ENCODE data around the gene IFNLR1.

IFNLR1 gene

DNA sequence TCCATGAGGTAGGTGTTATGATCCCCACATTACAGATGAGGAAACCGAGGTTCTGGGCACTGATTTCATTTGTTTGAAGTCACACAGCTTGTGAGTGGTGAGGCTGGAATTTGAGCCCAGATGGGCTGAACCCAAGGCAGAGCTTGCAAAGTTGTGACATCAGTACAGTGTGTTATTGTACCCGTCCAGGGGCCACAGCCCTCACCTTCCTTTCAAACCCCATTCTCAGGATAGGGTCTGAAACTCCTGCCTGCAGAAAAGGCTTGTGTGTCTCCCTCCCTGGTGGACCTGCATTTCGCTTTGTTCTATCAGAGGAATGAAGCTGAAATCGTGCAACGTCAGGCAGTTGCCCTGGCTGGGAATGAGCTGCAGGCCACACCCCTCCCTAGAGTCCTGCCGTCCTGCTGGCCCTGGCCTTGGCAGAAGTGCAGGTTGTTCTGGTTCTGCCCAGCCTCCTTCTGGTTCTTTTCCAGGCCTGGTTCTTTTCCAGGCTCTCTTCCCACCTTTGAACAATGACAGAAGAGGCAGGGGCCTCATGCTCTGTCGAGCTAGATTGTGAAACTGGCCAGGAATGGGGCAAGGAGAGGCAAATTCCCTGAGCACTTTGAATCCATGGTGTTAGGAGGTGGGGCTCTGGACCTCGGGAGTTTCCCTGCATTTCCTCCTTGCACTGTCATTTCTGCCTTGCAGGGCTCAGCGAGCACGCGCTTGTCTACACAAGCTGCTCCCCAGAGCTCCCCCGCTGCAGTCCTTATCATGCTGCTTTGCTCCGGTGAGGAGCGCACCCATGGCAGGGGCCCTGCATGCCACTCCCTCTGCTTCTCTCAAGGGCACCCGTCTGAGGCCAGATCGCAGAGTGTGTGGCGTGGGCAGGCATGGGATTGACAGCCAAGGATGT lies 67.0 kb downstream of the IFNLR1 start:
- no peak overlapping the region for H2AFZ ChIP-seq (ENCODE audit: low read depth, low read length, severe bottlenecking)
- no peaks in the 10 kb centered on the region for H3K79me2 ChIP-seq (ENCODE audit: insufficient read depth, low read length)
- no peaks in the 10 kb centered on the region for H3K27me3 ChIP-seq (ENCODE audit: low read length)
- H3K9me3 ChIP-seq (ENCODE audit: insufficient read depth, low read length) = no peaks in the 10 kb centered on the region
- TF ChIP-seq, protein P1, sequence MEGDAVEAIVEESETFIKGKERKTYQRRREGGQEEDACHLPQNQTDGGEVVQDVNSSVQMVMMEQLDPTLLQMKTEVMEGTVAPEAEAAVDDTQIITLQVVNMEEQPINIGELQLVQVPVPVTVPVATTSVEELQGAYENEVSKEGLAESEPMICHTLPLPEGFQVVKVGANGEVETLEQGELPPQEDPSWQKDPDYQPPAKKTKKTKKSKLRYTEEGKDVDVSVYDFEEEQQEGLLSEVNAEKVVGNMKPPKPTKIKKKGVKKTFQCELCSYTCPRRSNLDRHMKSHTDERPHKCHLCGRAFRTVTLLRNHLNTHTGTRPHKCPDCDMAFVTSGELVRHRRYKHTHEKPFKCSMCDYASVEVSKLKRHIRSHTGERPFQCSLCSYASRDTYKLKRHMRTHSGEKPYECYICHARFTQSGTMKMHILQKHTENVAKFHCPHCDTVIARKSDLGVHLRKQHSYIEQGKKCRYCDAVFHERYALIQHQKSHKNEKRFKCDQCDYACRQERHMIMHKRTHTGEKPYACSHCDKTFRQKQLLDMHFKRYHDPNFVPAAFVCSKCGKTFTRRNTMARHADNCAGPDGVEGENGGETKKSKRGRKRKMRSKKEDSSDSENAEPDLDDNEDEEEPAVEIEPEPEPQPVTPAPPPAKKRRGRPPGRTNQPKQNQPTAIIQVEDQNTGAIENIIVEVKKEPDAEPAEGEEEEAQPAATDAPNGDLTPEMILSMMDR (IDR thresholded peaks at IDR 0.05; ENCODE audit: insufficient read depth, low read length, poor library complexity, severe bottlenecking) = no peak
- TF ChIP-seq EZH2phosphoT487 (conservative IDR thresholded peaks at IDR 0.05; ENCODE audit: low read length) = no peak
- no peak overlapping the region for H3K4me2 ChIP-seq (ENCODE audit: low read depth, low read length, poor library complexity, severe bottlenecking)
- H4K20me1 ChIP-seq (ENCODE audit: low read depth, low read length) = no peaks in the 10 kb centered on the region
- H3K9ac ChIP-seq (ENCODE audit: low read length) = no peak overlapping the region
- H3K27ac ChIP-seq (ENCODE audit: low read depth, low read length) = no peak overlapping the region
- no peaks in the 10 kb centered on the region for H3K9me2 ChIP-seq (replicated peaks; ENCODE audit: insufficient read depth, low read length)
- no peaks in the 10 kb centered on the region for H3F3A ChIP-seq (ENCODE audit: insufficient read depth)
- H3K36me3 ChIP-seq (ENCODE audit: low read length) = no peaks in the 10 kb centered on the region
- no peak overlapping the region for H3K4me3 ChIP-seq (ENCODE audit: insufficient read depth, low read length, poor library complexity, severe bottlenecking)

DNA sequence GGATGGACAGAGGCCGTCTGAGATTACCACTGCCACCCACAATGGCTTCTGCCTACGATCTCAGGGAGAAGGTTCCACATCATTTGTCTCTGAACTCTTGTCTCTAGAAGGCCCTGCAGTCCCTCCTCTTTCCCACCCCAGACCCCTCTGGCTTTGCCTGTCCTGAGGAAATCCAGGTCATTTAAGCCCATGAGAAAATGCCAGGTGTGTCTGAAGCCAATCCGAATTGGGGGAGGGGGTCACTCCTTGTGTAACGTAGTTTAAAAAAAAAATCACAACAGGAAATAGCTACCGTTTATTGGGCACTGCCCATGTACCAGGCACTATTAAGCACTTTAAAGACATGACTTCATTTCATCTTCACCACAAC lies 67.6 kb downstream of the IFNLR1 start:
- Histone ChIP-seq H3K9ac (ENCODE audit: low read length) (no peak overlapping the region), H2AFZ (ENCODE audit: low read depth, low read length, severe bottlenecking) (no peak overlapping the region), H3F3A (ENCODE audit: insufficient read depth) (no peaks in the 10 kb centered on the region), H3K79me2 (ENCODE audit: insufficient read depth, low read length) (no peaks in the 10 kb centered on the region), H3K4me3 (ENCODE audit: insufficient read depth, low read length, poor library complexity, severe bottlenecking) (no peak overlapping the region), H3K27me3 (ENCODE audit: low read length) (no peaks in the 10 kb centered on the region), H3K9me3 (ENCODE audit: insufficient read depth, low read length) (no peaks in the 10 kb centered on the region), H4K20me1 (ENCODE audit: low read depth, low read length) (no peaks in the 10 kb centered on the region), H3K27ac (ENCODE audit: low read depth, low read length) (no peak overlapping the region), H3K4me2 (ENCODE audit: low read depth, low read length, poor library complexity, severe bottlenecking) (no peak overlapping the region), H3K9me2 (replicated peaks; ENCODE audit: insufficient read depth, low read length) (no peaks in the 10 kb centered on the region), H3K36me3 (ENCODE audit: low read length) (no peaks in the 10 kb centered on the region)
- no peak for TF ChIP-seq EZH2phosphoT487 (conservative IDR thresholded peaks at IDR 0.05; ENCODE audit: low read length)
- TF ChIP-seq, protein P1 (IDR thresholded peaks at IDR 0.05; ENCODE audit: insufficient read depth, low read length, poor library complexity, severe bottlenecking) = no peak

DNA sequence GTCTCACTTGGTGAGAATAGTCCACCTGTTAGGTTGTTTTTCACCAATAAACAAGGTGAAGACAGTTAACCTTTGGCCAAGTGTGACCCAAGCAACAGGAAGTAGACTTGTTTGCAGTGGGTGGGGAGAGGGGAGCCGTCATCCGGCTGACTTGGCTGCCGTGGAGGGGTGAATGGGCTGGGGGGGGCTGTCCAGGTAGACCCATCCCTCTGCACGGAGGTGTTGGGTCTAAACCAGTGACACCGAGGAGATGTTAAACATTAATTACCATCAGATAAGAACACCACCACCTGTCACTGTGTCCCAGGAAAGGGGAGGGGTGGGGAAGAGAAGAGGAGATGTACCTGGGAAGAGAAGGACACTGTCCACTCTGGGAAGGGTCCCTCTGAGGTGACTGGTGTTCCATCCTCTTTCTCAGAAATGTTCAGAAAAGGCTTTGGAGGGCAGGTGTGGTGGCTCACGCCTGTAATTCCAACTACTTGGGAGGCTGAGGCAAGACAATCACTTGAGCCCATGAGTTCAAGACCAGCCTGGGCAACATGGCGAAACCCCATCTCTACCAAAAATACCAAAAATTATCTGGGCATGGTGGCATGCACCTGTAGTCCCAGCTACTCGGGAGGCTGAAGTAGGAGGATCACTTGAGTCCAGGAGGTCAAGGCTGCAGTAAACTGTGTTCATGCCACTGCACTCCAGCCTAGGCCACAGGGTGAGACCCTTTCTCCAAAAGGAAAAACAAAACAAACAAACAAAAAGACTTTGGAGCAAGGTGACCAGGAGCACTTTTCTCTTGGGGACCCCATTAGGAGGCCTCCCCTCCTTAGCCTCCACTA lies 68.5 kb downstream of the IFNLR1 start:
- TF ChIP-seq EZH2phosphoT487 (conservative IDR thresholded peaks at IDR 0.05; ENCODE audit: low read length) = no peak
- TF ChIP-seq, protein P1 (IDR thresholded peaks at IDR 0.05; ENCODE audit: insufficient read depth, low read length, poor library complexity, severe bottlenecking) = no peak
- H4K20me1 ChIP-seq (ENCODE audit: low read depth, low read length) = no peaks in the 10 kb centered on the region
- no peak overlapping the region for H3K4me2 ChIP-seq (ENCODE audit: low read depth, low read length, poor library complexity, severe bottlenecking)
- H3F3A ChIP-seq (ENCODE audit: insufficient read depth) = no peaks in the 10 kb centered on the region
- no peak overlapping the region for H2AFZ ChIP-seq (ENCODE audit: low read depth, low read length, severe bottlenecking)
- H3K9me2 ChIP-seq (replicated peaks; ENCODE audit: insufficient read depth, low read length) = no peaks in the 10 kb centered on the region
- no peaks in the 10 kb centered on the region for H3K27me3 ChIP-seq (ENCODE audit: low read length)
- no peaks in the 10 kb centered on the region for H3K79me2 ChIP-seq (ENCODE audit: insufficient read depth, low read length)
- no peak overlapping the region for H3K27ac ChIP-seq (ENCODE audit: low read depth, low read length)
- H3K9ac ChIP-seq (ENCODE audit: low read length) = no peak overlapping the region
- no peaks in the 10 kb centered on the region for H3K36me3 ChIP-seq (ENCODE audit: low read length)
- no peak overlapping the region for H3K4me3 ChIP-seq (ENCODE audit: insufficient read depth, low read length, poor library complexity, severe bottlenecking)
- H3K9me3 ChIP-seq (ENCODE audit: insufficient read depth, low read length) = no peaks in the 10 kb centered on the region

Measured in SU-DHL-6 (cell line).